ENCODE results near the gene SLC23A3.

SLC23A3 gene

DNA sequence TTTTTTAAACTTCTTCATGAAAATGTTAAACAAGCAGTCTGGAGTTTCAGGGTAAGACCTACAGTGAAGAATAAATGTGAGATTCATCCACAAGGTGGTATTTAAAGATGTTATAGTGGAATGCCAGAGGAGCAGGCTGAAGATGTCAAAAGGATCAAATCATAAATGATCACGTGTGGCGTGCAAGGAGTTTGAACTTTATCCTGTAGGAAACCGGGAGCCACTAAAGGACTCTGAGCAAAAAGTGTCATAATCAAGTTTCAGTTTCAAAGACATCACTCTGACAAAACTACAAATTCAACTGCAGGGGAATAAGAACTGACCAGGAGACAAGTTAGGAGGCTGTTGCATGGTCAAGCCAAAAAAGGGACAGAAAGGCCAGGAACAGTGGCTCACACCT lies 29.1 kb downstream of the SLC23A3 start:
- DNase-seq, result no peak

DNA sequence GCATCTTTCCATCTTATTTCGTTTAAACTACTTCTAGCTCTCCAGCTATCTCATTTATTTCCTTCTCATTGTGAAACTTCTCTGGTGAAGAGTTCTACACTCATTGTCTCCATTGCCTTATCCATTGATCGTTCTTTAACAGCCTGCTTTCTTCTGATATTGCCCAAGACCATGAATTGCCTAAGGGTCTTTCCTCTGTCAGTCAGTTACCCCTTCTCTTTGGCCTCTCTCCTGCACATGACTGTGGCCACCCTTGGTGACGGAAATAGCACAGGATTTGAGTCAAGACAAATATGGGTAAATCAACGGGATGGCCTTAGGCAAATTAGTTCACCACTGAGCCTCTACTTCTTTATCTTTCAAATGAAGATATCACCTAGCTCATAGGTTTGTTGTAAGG lies 35.9 kb downstream of the SLC23A3 start:
- DNase-seq, result no peak

DNA sequence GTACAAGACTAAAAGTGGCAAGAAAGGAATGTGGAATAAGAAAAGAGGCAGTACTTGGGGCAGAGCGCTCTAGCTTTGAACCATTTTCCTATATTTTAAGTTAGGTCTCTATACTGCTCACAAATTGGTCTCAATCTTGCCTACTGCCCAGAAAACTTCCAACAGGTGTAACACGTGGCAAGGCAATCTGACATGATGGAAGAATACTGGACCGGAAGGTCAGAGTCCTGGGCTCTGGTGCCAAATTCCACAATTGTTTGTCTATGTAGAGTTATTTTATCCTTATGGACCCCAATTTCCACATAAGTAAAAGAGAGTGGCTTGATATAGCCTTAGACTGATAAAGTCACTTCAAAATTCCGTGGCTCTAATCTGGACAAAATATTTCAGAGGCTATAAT lies 38.1 kb downstream of the SLC23A3 start:
- no peak for DNase-seq

DNA sequence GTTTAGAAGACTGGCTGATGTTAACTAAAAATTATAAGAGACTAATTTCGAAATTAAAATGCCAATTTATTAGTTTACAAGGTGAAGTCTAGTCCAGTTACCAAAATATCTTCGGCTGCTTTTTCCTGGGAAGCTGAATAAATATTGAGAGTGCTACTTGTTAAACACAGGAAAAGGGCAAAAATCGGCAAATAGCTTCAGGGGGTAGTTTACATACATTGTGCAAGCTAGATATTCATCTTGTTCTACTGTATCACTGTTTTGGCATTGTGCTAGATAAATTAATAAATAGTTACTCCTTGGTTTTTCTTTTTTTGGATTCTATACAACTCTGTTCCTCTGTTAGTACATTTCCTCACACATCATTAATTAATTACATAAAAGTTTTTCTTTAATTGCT lies 38.5 kb downstream of the SLC23A3 start:
- DNase-seq, result no peak

DNA sequence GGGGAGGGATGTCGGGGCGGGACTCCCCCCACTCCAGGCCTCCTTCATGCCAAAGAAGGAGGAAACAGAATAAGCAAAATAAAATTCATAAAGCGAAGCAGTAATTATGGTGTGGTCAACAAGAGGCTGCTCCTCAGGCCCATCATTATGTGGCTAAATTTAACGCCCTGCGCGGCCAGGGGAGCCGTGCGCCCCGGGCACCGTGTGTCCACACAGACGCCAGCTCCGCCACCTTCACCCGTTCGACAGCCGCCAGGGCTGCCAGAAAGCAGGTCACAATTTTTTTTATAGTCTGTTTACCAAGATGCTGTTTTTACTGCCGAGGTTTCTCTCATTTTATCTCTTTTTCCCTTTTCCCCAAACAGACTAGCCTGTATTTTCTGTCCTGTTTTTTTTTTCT lies 40.2 kb downstream of the SLC23A3 start:
- DNase-seq, result no peak

DNA sequence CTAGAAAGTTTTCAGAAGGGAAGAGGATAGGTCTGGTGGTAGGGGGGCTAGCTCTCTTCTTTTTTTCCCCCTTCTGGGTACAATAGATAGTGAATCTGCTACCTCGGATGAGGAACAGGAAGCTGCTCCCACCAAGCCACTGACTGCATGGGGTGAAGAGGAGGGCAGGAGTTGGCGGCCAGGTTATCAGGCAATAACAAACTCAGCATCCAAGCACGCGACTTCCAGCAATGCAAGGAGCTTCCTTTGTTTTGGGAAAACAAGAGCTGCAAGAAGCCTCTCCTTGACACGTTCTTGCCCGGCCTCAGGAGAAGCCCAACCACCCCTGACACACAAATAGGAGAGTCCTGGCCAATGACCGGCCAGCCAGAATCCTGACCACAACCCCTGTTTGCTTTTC lies 41.4 kb downstream of the SLC23A3 start:
- DNase-seq, result no peak

DNA sequence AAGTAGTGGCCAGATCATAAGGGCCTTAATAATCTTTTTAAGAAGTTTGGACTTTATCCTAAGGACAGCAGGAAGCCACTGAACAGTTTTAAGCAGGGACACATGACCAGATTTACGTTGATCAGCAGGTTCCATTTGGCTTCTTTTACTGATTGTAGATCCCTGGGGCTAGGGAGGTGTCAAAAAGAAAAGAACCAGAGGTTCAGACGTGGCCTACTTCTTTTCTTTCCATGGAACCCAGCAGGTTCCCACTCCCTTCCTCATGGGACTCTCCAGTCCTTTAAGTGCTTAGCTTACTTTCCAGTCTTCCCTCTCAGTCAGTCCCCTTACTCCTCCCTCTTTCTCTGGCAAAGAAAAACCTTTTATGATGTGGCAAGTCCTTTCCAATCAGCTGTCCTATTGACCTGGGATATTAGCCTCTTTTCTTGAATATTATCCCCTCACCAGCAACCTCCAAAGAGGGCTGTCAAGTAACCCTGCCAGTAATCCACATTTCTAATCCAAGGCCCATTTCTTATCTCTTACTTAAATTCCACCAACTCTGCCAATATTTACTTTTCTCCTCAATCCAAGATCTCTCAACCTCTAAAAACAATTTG lies 42.7 kb downstream of the SLC23A3 start:
- no peak for DNase-seq

DNA sequence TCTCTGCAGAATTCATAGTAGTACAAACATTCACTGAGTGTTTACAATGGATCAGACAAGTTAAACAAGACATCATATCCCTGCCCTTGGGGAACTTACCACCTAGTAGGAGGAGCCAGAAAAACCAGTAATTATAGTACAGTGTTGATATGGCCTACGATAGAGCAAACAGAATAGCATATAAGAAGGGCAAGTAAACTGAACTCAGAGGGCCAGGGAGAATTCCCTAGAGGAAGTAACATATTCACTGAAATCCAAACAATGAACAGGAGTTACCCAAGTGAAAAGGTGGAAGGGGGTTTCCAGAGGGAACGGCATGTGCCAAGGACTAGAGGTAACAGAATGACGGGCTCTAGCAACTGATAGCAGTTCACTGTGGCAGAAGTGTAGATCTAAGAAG lies 43.3 kb downstream of the SLC23A3 start:
- DNase-seq, result no peak

DNA sequence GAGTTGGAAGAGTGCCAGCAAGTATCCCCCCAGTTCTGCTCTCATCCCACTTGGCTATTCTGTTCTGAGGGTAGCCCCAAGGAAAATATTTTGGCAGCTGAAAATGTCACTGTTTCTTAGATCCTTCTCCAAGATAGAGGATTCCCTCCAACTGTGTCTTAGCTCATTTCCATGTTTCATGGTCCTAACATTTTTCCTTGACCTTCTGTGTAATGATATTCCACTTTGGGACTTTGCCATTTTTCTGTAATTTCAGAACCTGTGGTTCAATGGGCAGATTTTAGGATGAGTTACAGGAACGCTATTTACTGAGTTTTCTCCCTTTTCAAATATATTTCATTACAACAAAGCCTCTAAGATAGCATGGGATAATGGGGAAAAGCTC lies 44.0 kb downstream of the SLC23A3 start:
- no peak for DNase-seq

DNA sequence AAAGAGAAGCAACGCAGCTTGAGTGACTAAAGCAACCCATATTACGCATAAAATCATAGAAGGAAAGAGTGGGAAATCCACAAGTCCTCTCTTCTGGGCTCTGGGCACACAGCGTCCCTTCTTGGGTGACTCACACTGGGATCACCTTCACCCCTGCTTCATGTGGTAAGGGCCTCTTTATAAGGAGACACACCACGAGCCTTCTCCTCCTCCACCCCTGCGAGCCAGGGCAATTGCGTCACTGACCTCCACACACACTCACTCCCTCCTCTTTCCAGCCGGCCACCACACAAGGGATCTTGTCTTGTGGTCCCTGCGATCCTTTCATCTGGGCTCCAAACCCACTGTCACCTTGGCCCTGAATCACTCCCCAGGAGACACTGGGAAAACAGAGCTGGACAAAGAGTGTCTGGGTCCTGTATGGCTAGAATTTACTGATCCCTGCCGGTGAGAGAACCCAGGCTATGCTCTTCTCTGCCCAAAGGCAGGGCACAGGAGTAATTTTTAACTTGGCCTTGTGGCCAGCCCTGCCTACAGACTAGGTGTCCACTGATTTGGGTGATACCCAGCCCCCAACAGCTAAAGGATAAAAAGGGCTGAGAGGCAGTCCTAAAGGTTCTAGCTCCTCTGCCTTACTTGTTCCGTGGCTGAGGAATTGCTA lies 44.5 kb downstream of the SLC23A3 start:
- DNase-seq, result peak; percentile 59

DNA sequence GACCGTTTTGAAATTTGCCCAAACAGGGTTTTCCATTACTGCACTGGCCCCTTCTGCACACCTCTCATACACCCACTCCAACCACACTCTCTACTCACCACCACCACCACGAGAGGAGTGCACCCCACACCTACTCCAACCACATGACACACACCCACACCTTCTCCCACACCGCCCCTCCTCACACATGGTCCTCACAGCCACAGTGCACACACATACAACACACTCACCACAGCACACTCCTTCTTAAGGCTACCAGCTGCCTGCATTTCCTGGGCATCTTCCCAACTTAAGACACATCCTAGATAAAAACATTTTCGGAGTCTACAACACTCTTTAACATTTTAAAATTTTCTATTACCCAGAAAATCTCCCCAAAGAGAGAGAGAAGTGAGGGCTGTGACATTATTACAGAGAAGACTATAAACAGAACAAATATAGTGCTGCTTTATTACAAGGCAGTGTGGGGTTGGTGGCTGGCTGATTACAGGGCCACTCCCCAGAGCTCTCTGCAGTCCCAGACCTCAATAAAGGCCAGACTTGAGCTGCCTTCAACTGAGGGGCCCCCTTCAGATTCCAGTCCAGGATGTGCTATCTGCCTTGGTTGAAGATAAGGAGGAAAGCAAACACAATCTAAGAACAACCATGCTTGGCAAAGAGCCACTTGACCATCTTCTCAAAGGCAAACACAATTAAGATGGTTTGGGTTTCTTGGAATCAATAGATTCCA lies 45.3 kb downstream of the SLC23A3 start:
- DNase-seq, result no peak

DNA sequence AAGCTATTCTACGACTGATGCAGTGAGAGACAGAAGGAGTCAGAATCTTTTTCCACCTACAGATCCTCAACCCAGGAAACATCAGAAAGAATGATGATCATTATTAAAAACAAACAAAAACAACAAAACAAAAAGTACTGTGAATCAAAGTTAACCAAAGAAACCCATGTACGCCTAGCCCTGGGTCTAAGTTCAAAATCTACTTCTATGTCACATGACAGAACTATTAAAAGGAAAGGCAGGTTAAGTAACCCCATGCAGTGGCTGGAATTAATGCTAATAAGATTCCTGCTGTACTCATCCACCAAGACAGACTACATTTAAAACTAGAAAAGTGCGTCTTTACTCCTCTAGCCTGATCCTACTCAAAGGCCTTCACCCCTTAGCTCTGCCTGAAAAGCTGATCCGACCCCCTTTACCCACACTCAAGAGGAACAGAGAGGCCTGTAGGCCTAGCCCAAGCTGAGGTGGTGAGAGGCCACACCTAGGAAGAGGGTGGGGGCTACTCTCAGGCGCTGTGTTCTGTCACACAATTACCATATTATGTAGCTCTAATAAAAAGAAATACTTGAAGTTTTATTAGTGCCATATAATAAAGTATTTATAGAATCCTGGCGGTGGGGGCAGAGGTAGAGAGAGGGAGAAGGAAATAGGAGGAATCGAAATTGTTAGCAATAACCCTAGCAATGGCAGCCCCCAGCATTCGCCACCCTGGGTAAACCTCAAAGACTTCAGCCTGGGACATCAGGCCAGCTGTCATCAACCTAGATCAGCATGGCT lies 46.3 kb downstream of the SLC23A3 start:
- no peak for DNase-seq

DNA sequence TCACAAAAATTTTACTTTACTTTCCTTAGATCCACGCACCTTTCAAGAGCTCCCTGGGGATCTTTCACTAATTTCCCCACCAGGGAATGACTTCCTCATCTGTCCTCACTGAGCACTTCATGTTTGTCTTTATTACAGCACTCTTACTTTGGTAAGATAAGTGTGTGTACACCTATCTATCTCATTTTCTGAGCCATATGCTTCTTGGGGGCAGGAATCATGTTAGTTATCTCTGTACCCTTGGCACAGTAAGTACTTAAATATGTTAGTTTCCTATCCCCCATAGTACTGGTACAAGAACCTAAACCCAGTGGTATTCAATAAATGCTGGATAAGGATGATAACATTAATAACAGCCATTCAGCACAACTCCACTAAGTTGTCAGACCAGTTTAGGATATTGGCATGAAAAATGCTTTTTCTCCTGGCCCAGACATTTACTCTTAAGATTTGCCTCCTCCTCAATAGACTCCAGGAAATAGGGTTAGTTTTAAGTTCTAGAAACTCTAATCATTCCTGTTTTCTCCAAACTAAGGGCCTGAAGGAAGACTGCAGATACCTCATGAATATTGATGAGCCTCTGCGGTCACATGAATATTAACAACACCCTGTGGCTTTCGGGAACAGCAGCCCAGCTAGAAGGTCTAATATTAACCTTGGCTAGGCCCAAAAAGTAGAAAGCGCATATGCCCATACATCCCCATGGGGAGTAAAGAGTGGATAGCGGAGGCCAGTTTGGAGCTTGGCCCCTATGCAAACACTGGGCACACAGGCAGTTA lies 47.4 kb downstream of the SLC23A3 start:
- no peak for DNase-seq

DNA sequence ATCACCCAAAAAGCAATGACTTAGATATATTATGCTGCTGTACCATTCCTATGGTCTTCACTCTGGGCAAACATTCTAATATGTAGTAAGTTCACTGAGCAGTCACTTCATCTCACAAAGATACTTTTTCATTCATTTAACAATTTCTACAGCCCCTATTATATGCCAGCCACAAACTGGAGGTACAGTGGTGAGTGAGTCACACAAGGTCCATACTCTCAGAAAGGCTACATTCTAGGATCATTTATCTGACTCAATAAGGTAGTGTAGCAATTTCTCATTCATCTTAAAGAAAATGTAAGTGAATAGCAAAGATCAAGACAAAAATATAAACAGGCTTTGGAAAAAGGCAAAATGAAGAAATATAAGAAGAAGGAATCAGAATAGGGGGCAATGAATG lies 49.7 kb downstream of the SLC23A3 start:
- DNase-seq, result no peak

DNA sequence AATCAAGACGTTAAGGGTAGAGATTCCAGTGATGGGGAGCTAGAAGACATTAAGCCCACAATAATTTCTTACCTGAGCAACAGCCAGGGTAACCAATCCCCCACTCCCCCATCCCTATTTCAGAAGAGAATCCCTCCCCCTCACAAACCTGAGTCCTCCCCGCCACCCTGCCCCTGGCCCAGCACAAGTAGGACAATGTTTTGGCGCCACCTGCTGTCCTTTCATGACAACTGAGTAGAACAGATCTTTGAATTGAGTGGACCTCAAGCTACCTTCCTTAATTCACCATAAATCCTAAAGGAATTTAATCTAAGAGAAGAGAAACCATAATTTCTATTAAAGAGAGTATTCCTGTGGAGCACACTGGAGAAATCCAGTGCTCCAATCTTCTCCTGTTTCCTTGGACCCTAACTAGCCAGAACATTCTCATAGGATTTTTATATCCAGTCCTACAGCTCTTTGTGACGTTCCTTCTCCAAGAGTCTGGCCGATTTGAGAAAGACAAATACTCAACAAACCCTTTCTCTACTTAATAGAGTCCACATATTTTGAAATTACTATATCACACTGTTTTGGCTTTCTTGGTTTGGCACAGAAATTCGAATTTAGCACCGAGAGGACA lies 50.3 kb downstream of the SLC23A3 start:
- DNase-seq, result peak; percentile 79

DNA sequence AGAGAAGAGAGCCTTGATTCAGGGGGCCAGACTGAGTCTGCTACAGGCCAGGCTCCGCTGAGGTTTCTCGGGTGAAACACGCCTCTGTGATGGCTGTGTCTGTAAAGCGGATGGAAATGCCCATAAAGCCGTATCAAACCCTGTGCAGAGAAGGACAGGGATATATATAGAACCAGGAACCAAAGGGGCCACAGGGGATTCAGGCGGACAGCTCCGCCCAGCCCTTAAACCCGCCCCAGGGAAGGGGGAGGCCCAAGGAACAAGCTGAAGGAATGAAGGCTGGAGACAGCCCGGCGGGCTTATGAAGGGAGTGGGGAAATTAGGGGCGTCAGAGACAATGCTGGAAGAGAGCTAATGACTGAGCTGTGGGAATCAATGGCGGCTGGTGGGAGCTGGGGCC lies 51.3 kb downstream of the SLC23A3 start:
- DNase-seq, result no peak

DNA sequence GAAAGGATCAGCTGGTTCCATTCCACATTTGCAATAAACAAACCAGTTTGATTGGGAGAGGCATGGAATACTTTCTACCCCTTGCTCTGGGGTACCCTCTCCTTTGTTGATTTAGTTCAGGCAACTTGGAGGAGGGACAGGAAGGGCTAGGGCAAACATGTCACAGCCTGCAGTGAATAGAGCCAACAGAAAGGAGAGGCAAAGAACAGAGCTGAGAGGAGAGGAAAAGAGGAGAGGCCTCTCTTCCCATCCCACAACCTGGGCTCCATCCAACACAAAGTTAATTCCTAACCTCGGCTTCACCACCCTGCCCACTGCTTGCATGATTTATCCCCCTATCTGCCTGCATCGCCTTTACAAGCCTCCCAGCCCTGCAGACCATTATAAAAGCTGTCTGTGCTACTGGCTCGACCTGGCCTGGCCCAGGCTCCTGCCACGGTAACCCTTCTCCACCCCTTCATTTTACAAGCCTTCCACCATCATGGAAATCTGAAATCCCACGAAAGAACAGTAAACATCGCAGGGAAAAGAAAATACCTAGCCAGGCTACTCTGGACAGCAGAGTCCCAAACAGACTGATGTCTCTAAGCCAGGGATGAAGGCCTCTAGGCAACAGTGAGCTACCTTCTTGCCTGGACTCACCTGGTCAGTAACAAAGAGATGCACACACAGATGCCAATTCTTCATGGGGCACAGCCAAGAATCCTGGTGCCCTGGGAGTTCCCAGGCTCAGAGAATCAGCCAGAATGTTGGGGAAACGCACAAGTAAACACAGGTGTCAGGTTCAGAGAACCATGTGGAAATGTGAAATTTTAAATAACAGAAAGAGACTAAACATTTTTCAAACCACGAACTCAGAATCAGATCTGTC lies 52.8 kb downstream of the SLC23A3 start:
- DNase-seq, result no peak

DNA sequence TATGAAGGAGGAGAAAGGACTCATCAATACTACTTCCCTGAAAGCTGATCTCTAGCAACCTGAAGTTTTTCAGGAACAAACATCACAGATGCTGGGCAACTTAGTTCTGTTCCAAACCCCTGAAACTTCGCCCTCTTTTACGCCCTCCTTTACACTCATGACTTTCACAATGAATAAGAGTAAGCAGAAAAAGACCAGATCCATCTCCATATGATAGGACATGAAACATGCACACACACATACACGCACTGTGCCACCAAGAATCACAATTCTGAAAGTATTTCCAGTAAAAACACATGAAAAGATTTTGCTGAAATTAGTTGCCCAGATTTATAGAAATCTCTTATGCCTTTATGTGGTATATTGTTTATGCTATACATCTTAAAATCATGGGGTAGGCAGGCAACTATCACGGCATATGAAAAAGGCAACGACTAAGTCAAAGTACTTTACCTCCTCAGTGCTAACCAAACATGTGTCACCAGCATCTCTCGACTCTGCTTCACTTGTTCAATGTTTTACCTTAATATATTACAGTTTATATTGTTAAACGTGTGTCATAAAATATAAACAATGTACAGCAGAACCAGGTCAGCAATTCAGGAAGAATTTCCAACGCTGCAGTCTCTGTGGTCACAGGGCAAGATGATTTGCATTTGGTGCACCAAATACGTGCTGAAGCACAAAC lies 57.0 kb downstream of the SLC23A3 start:
- DNase-seq, result no peak

DNA sequence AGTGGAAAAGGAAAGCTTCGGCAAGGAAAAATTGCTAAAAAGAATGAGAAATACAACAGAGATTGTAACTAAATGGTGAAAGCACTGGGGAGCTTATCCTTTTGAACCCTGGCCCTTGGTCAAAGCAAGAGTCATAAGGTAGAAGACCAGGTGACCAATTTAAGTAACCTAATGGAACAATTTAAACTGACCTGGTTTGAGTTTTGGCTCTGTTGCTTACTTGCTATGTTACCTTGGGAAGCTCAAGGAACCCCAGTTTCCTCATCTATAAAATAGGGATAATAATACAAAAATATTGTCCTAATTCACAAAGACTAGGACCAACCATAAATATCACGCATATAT lies 57.8 kb downstream of the SLC23A3 start:
- DNase-seq, result no peak
